H1 (cell line): Measurements from ENCODE around the gene CEP95.

Source experiments
- CREB1 ChIP-seq: IDR thresholded peaks from 2 replicates; pipeline ENCODE4 v1.6.1; 2012; ENCODE audit warnings: inconsistent platforms
- CTCF ChIP-seq, 3 experiments: IDR thresholded peaks; 1 replicate in 2 of 3; 2 replicates in 1 of 3; pipeline versions ENCODE4 v1.5.1 to v1.6.1; 2011; ENCODE audit warnings: low read length in 3 of 3, mild to moderate bottlenecking in 3 of 3, inconsistent platforms in 2 of 3, low read depth in 1 of 3, moderate library complexity in 1 of 3; ENCODE audit not compliant: insufficient read depth in 1 of 3; ENCODE audit errors: control extremely low read depth in 1 of 3
- POLR2A ChIP-seq, 2 experiments: IDR thresholded peaks; 1 replicate in 1 of 2; 2 replicates in 1 of 2; pipeline ENCODE4 v1.6.1; 2011; ENCODE audit warnings: low read depth in 2 of 2, low read length in 2 of 2, mild to moderate bottlenecking in 2 of 2; ENCODE audit errors: control extremely low read depth in 1 of 2
- SP2 ChIP-seq: IDR thresholded peaks from 2 replicates; pipeline ENCODE4 v1.6.1; 2012; ENCODE audit warnings: mild to moderate bottlenecking, low read length, inconsistent platforms

- TF ChIP-seq CTCF (IDR thresholded peaks at IDR 0.05; ENCODE audit: control extremely low read depth in 1 of 3, insufficient read depth in 1 of 3, low read depth in 1 of 3, low read length in 3 of 3) (no peak), SP2 (no peak), CREB1 (no peak), POLR2A (IDR thresholded peaks at IDR 0.05; ENCODE audit: control extremely low read depth in 1 of 2, low read depth in 2 of 2, low read length in 2 of 2) (no peak)
These were observed 3.4 kb upstream of the CEP95 start for GRCh38 chr17:64503341-64503740.
